GM18907 (cell line): ENCODE data around the gene SOX6.
"Not testable (repeated sequence)": the region's sequence is repeated elsewhere in the genome, so short reads cannot be mapped to it uniquely, and the experiment has no call there.

Experiments
- ATAC-seq: cut with Tn5 transposase; IDR thresholded peaks from one replicate; pipeline ENCODE4 v1.9.1; 2021; ENCODE audit warnings: mild to moderate bottlenecking, moderate library complexity; ENCODE audit not compliant: unreplicated experiment

The SOX6 gene

GRCh38 chr11:15940462-15941205 lies 415.7 kb downstream of the SOX6 start:
- ATAC-seq = peak; percentile 16

GRCh38 chr11:15938983-15939382 lies 417.4 kb downstream of the SOX6 start:
- ATAC-seq = no peak

GRCh38 chr11:15938121-15938611 lies 418.2 kb downstream of the SOX6 start:
- no peak for ATAC-seq

- ATAC-seq = no peak
Measured at GRCh38 chr11:15937601-15938120, 418.7 kb downstream of the SOX6 start.

- no peak for ATAC-seq
Measured at GRCh38 chr11:15936011-15936410, 420.3 kb downstream of the SOX6 start.

- no peak for ATAC-seq
Measured at GRCh38 chr11:15935373-15935772, 421.0 kb downstream of the SOX6 start.

GRCh38 chr11:15933886-15934625 lies 422.3 kb downstream of the SOX6 start:
- no peak for ATAC-seq

GRCh38 chr11:15932417-15932816 lies 423.9 kb downstream of the SOX6 start:
- no peak for ATAC-seq

- no peak for ATAC-seq
Measured at GRCh38 chr11:15931497-15931896, 424.8 kb downstream of the SOX6 start.

- no peak for ATAC-seq
Measured at GRCh38 chr11:15930442-15931025, 425.8 kb downstream of the SOX6 start.

- no peak for ATAC-seq
Measured at GRCh38 chr11:15929371-15929901, 426.9 kb downstream of the SOX6 start.

GRCh38 chr11:15927864-15928217 lies 428.5 kb downstream of the SOX6 start:
- ATAC-seq = no peak

GRCh38 chr11:15927196-15927863 lies 429.0 kb downstream of the SOX6 start:
- ATAC-seq = no peak

GRCh38 chr11:15926071-15926470 lies 430.3 kb downstream of the SOX6 start:
- no peak for ATAC-seq

GRCh38 chr11:15923183-15923582 lies 433.2 kb downstream of the SOX6 start:
- ATAC-seq = no peak

- ATAC-seq = not testable (repeated sequence)
Measured at GRCh38 chr11:15922745-15923144, 433.6 kb downstream of the SOX6 start.

GRCh38 chr11:15920856-15921629 lies 435.3 kb downstream of the SOX6 start:
- no peak for ATAC-seq

GRCh38 chr11:15918674-15919073 lies 437.7 kb downstream of the SOX6 start:
- ATAC-seq = no peak

- no peak for ATAC-seq
Measured at GRCh38 chr11:15918212-15918611, 438.1 kb downstream of the SOX6 start.
